GM10266 (cell line): Measurements from ENCODE around the gene THSD7A.

Experiments
- DNase-seq: peaks from one replicate; pipeline ENCODE4 v3.0.0; 2012; ENCODE audit errors: extremely low spot score
- TF ChIP-seq, protein P1 (sequence below): IDR thresholded peaks from 2 replicates; pipeline ENCODE4 v1.5.1; 2012; ENCODE audit warnings: mild to moderate bottlenecking, low read depth; ENCODE audit not compliant: control insufficient read depth, insufficient read depth; ENCODE audit errors: missing control alignments

The THSD7A gene

GRCh38 chr7:11642841-11643240, 189.2 kb downstream of the THSD7A start:
- TF ChIP-seq, protein P1, sequence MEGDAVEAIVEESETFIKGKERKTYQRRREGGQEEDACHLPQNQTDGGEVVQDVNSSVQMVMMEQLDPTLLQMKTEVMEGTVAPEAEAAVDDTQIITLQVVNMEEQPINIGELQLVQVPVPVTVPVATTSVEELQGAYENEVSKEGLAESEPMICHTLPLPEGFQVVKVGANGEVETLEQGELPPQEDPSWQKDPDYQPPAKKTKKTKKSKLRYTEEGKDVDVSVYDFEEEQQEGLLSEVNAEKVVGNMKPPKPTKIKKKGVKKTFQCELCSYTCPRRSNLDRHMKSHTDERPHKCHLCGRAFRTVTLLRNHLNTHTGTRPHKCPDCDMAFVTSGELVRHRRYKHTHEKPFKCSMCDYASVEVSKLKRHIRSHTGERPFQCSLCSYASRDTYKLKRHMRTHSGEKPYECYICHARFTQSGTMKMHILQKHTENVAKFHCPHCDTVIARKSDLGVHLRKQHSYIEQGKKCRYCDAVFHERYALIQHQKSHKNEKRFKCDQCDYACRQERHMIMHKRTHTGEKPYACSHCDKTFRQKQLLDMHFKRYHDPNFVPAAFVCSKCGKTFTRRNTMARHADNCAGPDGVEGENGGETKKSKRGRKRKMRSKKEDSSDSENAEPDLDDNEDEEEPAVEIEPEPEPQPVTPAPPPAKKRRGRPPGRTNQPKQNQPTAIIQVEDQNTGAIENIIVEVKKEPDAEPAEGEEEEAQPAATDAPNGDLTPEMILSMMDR = no peak
- no peak for DNase-seq

DNA sequence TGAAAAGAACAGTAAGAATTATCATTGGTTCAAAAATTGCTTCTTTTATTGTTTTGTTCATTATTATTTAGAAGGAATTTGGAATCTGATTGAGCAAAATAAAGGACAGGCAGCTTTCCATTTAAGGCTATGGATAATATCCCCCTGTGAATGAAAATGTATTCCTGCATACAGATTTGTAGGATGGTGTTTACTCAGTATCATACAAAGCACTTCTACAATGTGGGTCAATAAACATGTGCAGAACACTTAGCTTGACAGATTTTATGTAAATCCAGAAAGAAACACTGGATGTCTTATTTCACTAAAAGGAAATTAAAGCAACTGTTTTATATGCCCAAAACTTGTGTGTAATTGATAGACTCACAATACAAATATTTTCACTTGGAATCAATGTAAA, 189.7 kb downstream of the THSD7A start:
- DNase-seq = no peak
- TF ChIP-seq, protein P1 = no peak

DNA sequence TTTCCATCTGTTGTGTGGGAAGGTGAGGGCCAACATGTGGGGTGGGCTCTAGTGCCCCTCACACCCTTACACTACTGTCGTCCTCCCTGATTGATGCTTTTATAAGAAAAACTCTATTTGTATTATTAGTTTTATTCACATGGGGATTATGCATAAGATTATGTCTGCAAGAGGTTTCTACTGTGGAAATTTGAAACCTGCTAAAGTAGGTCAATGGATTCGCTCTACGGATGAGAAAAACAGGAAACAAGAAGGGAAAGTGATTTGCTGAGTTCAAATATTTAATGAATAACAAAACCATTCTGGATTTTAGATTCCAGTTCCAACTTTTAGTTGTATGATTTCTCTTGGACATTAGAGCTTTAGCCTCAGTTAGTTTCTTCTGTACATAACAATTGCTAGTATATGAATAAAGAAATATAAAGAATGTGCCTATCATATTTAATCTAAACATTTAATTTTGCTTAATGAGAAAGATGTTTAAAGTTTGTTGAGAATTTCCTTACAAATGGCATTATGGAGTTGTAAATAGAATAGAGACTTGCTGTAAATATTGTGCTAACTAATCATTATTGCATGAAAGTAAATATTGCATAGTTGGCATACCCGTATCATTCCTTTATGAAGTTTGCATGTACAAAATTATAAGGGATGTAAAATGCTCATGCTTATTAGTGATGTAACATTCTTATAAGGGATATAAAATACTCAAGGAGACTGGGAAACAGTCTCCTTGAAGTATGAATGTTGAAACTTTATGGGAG, 193.8 kb downstream of the THSD7A start:
- DNase-seq = no peak
- TF ChIP-seq, protein P1 = no peak

GRCh38 chr7:11636274-11636673, 195.7 kb downstream of the THSD7A start:
- DNase-seq = no peak
- TF ChIP-seq, protein P1 = no peak

DNA sequence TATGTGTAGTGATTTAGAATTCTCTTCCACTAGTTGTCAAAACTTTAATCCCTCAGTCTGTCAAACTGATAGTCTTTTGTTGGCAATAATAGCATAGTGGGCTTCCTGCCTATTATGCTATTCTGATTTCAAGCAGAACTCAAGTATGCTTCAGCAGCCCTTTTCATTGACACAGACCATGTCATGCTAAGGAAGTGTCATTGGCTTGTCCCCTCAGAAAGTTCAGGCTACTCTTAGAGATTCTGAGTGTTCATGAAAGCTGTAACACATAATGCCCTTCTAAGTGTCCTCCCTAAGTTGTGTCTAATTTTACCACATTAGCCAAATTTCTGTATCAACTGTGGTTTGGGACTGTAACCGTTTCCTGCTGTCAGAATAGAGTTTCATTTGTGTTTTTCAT, 198.7 kb downstream of the THSD7A start:
- DNase-seq = no peak
- TF ChIP-seq, protein P1 = no peak

GRCh38 chr7:11630355-11630754, 201.6 kb downstream of the THSD7A start:
- no peak for DNase-seq
- TF ChIP-seq, protein P1 = no peak

- TF ChIP-seq, protein P1 = no peak
- no peak for DNase-seq
Measured at GRCh38 chr7:11625669-11626068, 206.3 kb downstream of the THSD7A start.
